Skin epidermis (tissue), 12 donors: Measurements from ENCODE around the gene CA4.
"Not testable (repeated sequence)": the region's sequence is repeated elsewhere in the genome, so short reads cannot be mapped to it uniquely, and the experiment has no call there.

Experiments
- H3K27ac ChIP-seq, 21 experiments: fragments of 200-600 bp; sonication (generic) in 11 of 21; one replicate each; pipeline ENCODE4 v1.5.0; 2020; ENCODE audit warnings: mild to moderate bottlenecking in 3 of 21, inconsistent platforms in 2 of 21, moderate library complexity in 2 of 21
- H3K4me3 ChIP-seq, 7 experiments: fragments of 200-600 bp; sonication (generic) in 2 of 7; one replicate each; pipeline ENCODE4 v1.5.0; 2020; ENCODE audit warnings: inconsistent platforms in 2 of 7, mild to moderate bottlenecking in 2 of 7, moderate library complexity in 1 of 7

The CA4 gene

GRCh38 chr17:60169921-60170817, 20.4 kb downstream of the CA4 start:
- Histone ChIP-seq H3K4me3 (no peak overlapping the region), H3K27ac (peak overlapping the region in 7 of 21 experiments; percentile 7 to 54 (median 35))

DNA sequence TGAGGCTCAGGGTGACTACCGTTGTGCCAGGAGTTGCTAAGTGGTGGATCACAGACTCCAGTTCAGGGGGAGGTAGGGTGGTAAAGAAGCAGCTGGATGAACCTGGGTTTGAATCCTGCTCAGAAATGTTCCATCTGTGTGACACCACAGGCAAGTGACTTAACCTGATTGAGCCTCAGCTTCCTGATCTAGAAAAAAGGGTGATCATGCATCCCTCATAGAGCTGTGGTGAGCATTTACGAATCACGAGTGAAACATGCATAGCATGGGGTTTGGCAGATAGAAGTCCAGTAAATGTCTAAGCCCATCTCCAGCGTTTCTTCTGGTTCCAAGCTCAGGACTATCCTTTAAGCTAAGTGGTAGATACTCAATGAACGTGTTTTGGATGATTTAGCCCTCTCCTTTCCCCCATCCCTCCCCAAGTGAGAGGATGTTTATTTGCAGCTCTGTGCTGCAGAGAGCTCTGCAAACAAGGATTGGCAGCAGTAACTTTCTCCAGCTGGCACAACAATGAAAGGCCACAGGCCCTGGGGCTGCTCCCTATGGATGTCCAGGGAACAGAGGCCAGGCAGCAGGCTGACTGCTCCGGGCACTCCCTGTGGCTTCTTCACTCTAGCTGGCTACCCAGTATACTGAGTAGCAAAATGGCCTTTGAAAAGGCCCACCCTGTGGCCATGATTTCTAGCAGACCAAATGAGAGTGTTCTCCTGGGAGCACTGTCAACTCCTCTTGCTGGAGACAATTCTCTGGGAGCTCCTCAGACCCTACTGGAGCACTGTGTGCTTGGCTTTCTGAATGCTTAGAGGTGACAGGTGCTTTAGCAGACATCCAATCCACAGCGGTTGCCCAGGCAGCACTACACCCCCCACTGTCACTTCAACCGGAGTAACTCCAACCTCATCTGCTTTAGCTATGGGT, 21.3 kb downstream of the CA4 start:
- no peak overlapping the region for H3K4me3 ChIP-seq
- H3K27ac ChIP-seq, result peak overlapping the region in 4 of 21 experiments; percentile 31 to 40 (median 36)

- no peak overlapping the region for H3K27ac ChIP-seq
Measured at GRCh38 chr17:60171753-60172079, 21.9 kb downstream of the CA4 start.

DNA sequence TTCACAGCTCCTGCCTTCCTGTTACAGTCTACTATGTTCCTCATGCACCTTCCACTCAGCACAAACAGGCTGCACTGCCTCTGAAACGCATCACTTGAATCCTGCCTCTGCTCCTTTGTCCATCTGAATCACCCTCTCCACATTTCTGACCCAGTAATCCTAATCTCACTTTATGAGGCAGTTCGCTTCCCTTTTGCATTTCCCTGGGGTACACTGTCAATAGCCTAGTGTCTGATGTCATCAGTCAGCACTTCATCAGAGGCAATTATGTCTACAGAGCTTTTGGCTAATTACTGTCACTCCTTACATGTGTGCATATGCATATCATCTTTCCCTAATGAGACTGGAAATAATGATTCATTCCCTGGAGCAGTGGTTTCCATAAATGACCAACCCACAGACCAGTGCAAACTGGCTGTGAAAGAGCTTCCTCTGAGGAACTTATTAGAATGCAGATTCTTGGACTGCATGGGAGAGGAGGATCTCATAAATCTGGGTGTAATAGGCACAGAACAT, 23.6 kb downstream of the CA4 start:
- H3K27ac ChIP-seq, result no peak overlapping the region

More at GRCh38 chr17:60171753-60172079, 21.9 kb downstream of the CA4 start:
- H3K4me3 ChIP-seq, result no peak overlapping the region

DNA sequence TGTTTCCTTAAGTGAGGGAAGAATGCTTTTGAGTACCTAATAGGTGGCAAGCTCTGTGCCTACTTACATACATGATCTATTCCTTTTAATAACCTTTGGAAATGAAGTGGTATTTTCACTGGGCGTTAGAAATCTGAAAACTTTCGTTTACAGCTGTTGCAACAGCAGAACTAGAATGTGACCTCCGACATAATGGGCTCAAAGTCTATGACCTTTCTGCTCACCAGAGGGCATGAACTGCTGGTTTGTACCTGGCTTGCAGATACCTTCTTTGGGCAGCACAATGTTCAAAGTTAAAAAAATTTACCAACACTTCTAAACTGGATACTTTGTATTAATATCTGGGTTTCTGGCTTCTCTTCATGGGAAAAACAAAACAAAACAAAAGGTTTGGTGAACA, 24.3 kb downstream of the CA4 start:
- H3K4me3 ChIP-seq, result no peak overlapping the region
- no peak overlapping the region for H3K27ac ChIP-seq

More for the DNA sequence above, 23.6 kb downstream of the CA4 start:
- H3K4me3 ChIP-seq, result no peak overlapping the region

GRCh38 chr17:60174767-60175166, 25.0 kb downstream of the CA4 start:
- H3K27ac ChIP-seq, H3K4me3 ChIP-seq: not testable (repeated sequence)

- not testable (repeated sequence) for H3K4me3 ChIP-seq, H3K27ac ChIP-seq
Measured at GRCh38 chr17:60176763-60177162, 27.0 kb downstream of the CA4 start.

- H3K4me3 ChIP-seq, H3K27ac ChIP-seq: not testable (repeated sequence)
Measured at GRCh38 chr17:60178180-60178579, 28.4 kb downstream of the CA4 start.

DNA sequence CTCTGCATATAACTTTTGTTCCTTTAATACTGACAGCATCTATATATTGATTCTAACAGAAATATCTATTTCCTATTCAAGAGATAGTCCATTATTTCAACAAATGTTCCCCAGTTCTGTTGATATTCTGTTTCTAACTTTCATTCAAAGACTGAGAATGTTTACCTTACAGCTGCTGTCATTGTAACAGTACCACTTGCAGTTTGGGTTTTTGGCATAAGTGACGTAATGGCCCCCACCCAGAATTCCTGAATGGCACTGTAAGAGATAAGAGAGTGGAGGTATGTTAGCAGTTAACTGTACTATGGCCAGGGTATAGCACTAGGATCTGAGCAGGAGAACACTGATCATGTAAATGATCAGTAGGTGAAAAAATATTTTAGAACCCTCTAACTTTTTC, 30.6 kb downstream of the CA4 start:
- H3K27ac ChIP-seq, H3K4me3 ChIP-seq: not testable (repeated sequence)

- not testable (repeated sequence) for H3K27ac ChIP-seq, H3K4me3 ChIP-seq
Measured at GRCh38 chr17:60186372-60186771, 36.6 kb downstream of the CA4 start.

GRCh38 chr17:60186846-60187745, 37.3 kb downstream of the CA4 start:
- H3K4me3 ChIP-seq, H3K27ac ChIP-seq: not testable (repeated sequence)

DNA sequence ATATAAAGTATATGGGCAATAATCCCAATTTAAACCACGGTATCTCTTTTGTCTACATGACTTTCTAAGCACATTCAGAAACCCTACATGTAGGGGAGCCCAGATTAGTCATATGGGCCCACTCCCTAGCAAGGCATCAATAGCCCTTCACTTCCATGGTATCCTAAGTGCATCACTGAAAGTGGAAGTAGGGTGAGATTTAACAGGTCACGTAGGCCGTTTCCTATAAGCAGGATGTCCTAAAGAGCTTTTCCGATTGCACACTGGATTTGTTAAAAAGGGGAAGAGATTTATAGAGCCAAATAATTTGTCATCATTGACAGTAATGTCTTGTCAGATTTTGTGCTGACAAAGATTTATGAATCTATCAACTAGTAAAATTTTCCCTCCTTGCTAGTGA, 39.0 kb downstream of the CA4 start:
- H3K27ac ChIP-seq, result no peak overlapping the region
- no peak overlapping the region for H3K4me3 ChIP-seq

DNA sequence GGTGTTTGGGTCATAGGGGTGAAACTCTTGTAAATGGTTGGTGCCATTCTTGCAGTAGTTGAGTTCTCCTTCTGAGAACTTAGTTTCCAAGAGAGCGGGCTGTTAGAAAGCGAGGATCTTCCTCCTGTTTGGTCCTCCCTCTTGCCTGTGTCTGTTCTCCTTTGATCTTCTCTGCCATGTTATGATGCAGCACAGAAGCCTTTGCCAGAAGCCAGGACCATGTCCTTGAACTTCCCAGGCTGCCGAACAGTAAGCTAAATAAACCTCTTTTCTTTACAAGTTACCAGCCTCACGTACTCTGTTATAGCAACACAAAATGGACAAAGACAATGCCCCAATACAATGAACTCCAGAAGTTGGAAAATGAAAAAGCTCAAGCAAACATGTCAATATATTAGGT, 40.3 kb downstream of the CA4 start:
- not testable (repeated sequence) for H3K4me3 ChIP-seq, H3K27ac ChIP-seq

GRCh38 chr17:60193032-60193431, 43.3 kb downstream of the CA4 start:
- H3K4me3 ChIP-seq, H3K27ac ChIP-seq: not testable (repeated sequence)

DNA sequence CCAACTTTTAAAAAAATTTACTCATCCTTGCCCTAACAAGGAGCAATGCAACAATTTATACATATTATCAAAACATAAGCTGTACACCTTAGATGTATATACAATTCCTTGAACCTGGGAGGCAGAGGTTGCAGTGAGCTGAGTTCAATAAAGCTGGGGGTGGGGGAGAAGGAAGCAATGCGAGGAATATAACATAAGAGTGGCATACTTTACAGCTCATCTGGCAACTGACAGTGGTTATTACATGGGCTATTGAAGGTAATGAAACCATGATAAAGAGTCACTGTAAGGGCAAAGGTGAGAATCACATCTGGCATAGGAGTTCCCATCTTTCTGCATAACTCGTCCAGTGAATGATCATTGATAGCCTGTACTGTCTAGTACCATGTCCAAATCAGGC, 43.7 kb downstream of the CA4 start:
- no peak overlapping the region for H3K4me3 ChIP-seq
- H3K27ac ChIP-seq, result no peak overlapping the region

- not testable (repeated sequence) for H3K4me3 ChIP-seq, H3K27ac ChIP-seq
Measured at GRCh38 chr17:60194141-60194540, 44.4 kb downstream of the CA4 start.

DNA sequence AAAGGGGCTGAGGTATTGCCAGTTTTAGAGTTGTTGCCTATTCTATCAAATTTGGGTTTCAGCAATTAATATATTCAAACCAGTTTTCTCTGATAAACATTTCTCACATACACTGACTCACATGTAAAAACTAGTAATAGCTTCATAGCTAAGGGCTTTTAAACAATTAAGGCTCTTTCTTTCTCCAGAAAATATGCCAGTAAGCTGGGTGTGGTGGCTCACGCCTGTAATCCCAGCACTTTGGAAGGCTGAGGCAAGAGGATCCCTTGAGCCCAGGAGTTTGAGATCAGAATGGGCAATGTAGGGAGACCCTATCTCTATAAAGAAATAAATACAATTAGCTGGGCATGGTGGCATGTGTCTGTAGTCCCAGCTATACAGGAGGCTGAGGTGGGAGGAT, 48.9 kb downstream of the CA4 start:
- not testable (repeated sequence) for H3K27ac ChIP-seq, H3K4me3 ChIP-seq

DNA sequence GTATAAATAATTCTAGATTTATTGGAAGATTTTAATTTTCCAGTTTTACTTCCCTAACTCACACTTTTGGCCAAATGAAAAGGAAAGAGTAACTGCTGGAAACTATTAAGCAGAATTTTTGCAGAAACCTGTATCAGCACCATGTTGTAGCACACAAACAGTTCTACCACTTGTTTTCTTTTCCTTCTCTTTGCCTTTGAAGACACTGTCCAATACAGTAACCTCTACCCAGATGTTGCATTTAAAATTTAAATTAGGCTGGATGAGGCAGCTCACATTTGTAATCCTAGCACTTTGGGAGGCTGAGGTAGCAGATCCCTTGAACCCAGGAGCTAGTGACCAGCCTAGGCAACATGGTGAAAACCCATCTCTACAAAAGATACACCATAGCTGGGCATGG, 56.0 kb downstream of the CA4 start:
- H3K4me3 ChIP-seq, H3K27ac ChIP-seq: not testable (repeated sequence)

DNA sequence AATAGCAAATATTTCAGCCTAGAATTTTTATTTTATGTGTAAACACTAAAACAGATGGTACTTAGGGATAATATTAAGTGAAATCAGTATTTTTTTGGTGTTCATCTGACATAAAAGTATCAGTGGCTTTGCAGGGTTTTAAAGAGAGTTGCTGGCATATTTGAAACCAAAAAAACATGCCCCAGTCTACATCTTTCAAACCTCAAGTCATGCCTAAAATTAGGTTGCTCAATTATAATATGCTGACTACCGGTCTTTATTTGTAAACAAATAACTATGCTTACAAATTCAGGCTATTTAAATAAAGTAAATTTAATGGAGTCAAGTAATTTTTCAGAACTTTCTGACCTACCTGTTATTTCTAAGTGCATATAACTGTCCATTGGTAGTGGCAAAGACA, 58.5 kb downstream of the CA4 start:
- H3K27ac ChIP-seq, H3K4me3 ChIP-seq: not testable (repeated sequence)
